Activated T-helper 9 cell treated with anti-CD3 and anti-CD28 coated beads, Interleukin-2, amount 50 U/mL, for 16 hours (primary cell): ENCODE data around the gene SPIN4.
A peak's percentile ranks its signal among the peaks of the same experiment; 100 is the strongest.
"Not testable (repeated sequence)": the region's sequence is repeated elsewhere in the genome, so short reads cannot be mapped to it uniquely, and the experiment has no call there.

ENCODE experiments used
- DNase-seq: peaks from one replicate; pipeline ENCODE4 v3.0.0-alpha.2; 2020; ENCODE audit warnings: low read depth

The SPIN4 gene

DNA sequence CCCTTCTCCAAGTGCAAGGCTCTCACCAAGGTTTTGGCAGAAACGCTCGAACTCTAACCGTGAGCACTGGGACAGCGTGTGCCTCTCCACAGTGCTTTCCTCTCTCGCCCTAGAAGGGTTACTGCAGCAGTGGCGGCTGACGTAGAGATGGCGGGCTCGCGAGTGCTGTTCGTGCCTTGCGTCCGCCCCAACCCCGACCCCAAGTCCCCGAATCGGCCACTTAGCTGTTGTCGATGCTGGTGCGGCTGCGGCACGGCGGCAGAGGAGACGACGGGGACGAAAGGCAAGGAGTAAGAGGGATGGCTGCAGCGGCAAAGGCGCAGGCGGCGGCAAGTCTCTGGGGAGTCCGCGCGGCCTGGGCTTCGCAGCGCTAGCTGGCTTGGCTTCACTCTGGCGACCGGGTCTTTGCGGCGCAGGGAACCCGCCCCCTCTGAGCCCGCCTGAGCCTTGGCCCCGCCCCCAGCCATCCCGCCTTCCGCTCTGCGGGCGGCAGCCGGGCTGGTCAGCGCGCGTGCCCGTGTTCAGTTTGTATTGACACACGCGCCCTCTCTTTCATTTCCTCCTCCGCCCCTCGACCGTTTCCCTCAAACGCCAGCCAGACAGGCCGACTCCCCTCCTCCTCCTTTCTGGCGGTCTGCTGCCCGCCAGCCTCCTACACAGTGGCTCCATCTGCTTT lies at the start of gene SPIN4:
Gene SPIN4, minus strand, starts transcription at position 392 of the 676 bp plus-strand sequence. CDS start 513 bp downstream, outside the sequence.
- DNase-seq: peak; percentile 38

DNA sequence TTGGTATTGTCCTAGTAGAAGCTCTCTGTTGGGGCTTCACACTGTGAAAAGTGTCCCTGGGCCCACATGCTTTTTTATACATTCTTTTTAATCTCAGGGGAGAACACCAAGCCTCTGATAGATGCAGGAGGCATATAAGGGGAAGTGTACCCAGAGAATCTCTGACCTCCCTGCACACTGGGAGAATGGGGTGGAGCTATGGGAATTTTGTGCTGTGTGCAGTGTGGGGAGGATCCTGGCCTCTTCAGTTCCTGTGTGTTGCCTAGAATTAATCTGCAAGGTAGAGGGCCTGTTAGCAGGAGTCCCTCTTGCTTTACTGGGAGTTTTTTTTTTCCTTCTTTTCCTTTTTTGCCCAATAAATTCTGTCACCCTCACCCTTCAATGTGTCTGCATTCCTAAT lies 49.2 kb upstream of the SPIN4 start:
- DNase-seq: no peak

DNA sequence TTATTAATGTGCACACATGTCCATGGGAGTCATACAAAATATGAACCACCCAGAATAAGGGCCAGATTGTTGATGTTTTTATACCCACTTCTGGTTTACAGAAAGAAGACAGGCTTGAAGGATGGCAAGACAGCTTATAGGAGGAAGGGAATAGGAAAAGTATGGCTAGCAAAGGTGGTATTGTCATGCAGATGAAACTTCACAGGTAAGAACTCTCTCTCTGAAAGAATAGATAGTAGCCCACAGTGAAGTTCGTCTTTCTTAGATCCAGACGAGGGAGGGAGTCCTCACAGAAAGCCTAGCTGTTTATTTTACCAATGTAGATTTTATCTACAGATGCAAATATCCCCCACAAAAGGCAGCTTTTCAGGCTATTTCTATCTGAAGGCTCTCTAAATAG lies 43.7 kb upstream of the SPIN4 start:
- DNase-seq: no peak

DNA sequence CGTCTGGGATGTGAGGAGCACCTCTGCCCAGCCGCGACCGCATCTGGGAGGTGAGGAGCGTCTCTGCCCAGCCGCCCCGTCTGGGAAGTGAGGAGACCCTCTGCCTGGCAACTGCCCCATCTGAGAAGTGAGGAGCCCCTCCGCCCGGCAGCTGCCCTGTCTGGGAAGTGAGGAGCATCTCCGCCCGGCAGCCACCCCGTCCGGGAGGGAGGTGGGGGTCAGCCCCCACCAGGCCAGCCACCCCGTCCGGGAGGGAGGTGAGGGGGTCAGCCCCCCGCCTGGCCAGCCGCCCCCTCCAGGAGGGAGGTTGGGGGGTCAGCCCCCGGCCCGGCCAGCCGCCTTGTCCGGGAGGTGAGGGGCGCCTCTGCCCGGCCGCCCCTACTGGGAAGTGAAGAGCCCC lies 42.0 kb upstream of the SPIN4 start:
- DNase-seq: not testable (repeated sequence)

DNA sequence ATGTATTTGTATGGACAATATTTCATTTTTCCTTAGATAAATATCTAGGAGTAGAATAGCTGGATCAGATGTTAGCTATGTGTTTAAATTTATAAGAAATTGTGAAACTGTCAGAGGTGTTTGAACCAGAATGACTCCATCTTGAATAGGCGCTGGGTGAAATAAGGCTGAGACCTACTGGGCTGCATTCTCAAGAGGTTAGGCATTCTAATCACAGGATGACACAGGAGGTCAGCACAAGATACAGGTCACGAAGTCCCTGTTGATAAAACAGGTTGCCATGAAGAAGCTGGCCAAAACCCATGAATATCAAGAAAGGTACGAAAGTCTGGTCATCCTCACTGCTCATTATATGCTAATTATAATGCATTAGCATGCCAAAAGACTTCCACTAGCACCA lies 36.3 kb upstream of the SPIN4 start:
- no peak for DNase-seq

DNA sequence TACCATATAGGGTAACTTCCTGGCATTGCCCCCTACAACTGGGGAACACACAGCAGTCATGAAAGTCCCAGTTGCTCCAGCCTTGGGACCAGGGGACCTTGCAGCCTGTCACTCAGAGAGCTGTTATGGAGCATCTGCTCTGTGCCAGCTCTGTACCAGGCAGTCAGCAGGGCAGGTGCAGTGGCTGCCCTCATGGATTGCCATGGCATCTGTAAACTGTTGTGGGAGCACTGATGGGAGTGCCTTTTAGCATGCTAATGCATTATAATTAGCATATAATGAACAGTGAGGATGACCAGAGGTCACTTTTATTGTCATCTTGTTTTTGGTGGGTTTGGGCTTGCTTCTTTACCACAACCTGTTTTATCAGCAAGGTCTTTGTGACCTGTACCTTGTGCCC lies 33.1 kb upstream of the SPIN4 start:
- not testable (repeated sequence) for DNase-seq

DNA sequence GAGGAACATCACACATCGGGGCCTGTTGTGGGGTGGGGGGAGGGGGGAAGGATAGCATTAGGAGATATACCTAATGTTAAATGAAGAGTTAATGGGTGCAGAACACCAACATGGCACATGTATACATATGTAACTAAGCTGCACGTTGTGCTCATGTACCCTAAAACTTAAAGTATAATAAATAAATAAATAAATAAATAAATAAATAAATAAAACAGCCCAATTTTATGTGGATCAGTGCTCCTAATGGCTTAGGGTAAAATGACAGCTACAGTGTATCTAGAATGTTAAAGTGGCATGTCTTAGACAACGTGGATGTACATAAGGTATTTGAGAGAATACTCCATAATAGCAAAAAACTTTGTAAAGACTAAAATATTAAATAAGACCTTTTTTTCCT lies 21.9 kb upstream of the SPIN4 start:
- not testable (repeated sequence) for DNase-seq

DNA sequence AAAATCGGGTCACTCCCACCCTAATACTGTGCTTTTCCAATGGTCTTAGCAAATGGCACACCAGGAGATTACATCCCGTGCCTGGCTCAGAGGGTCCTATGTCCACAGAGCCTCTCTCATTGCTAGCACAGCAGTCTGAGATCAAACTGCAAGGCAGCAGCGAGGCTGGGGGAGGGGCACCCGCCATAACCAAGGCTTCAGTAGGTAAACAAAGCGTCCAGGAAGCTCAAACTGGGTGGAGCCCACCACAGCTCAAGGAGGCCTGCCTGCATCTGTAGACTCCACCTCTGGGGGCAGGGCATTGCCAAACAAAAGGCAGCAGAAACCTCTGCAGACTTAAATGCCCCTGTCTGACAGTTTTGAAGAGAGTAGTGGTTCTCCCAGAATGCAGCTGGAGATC lies 16.6 kb upstream of the SPIN4 start:
- DNase-seq: not testable (repeated sequence)

DNA sequence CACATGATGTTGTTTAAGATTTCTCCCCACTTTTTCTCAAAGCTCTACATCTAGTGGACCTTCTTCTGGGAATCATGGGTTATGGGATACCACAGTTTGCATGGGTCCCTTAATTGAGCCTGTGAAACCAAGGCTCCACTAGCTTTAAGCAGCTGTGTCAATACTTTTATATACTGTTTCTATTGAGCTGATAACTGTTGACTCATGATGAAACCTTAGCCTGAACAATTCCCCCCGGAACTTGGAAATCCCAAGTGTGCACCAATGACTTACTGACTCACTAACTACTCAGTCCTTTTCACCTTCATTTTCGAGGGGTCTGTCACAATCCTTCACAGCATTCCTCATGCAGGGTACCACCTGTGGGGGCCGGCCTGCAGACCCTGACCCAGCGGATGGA lies 12.7 kb upstream of the SPIN4 start:
- DNase-seq: no peak

DNA sequence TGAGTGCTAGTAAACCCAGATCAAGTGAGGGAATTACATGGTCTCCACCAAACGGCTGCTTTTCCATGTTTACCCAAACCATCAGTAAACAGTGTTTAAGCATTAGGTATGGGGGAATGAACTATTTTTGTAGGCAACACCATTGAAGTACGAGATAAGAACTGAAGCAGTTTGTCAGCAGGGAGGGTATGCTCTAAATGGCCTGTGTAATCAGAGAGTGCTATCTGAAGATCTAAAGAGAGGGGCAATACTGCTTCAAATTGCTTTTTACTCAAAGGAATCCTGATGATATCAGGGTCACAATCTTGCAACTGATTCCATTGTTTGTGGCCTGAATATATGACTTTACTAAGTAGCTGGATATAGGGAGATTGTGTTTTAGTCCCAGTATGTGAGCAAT lies 10.4 kb upstream of the SPIN4 start:
- DNase-seq: no peak

DNA sequence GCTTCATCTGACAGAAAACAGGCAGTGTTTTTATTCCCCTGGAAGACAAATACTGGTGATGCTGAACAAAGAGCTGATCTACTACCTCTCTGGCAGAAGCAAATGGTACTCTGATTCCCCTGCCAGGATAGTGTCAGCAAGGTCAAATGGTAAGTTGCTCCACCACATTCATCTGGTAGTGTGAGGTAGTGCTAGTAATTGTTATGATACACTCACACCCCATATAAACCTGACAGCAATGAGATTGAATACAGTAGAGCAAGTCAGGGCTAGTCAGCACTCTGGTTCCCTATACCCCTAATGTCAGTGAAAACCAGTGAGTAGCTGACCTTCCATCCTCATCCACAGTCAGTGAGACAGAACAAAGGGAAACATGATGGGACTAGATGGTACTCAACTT lies 3.4 kb upstream of the SPIN4 start:
- no peak for DNase-seq

DNA sequence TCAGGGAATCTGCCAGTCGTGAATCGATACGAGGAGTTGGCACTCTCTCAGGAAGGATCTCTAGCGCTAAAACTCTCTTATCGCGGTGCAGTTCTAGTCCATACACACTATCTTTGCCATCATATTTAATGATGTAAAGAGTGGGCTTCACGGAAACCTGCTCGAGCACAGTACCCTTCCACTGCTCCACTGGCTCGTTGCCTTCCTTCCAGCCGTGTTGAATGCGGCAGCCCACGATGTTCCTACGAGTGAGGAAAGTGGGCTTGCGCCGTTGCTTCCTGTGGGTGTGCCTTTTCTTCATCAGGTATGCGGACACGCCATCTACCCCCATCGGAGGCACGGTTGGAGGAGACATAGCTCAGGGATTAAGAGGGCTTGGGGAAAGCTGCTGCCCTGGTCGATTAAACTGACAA lies 661 bp downstream of the SPIN4 start:
- no peak for DNase-seq

DNA sequence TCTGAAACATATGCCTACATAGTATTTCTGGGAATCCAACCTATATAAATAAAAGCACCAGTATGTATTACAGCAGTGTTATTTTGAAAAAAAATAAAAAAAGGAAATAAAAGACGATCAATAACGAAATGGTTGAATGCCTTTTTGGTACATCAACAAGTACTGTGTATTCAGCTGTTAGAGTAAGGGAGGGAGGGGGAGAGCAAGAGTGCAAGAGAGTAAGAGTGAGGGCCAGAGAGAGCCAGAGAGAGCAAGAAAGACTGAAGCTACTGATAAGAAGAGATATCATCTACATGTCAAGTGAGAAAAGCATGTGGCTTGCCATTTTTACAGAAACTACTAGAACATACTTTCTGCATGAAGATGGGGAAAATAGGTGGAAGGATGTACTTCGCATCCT lies 1.8 kb downstream of the SPIN4 start:
- no peak for DNase-seq

DNA sequence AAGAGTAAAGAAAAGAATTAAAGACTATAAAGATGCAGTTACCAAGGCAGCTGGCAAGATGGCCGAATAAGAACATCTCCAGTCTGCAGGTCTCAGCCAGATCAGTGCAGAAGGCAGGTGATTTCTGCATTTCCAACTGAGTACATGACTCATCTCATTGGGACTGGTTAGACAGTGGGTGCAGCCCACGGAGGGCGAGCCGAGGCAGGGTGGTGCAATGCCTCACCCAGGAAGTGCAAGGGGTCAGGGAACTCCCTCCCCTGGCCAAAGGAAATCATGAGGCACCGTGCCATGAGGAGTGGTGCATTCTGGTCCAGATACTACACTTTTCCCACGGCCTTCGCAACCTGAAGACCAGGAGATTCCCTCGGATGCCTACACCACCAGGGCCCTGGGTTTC lies 20.5 kb downstream of the SPIN4 start:
- DNase-seq: no peak

DNA sequence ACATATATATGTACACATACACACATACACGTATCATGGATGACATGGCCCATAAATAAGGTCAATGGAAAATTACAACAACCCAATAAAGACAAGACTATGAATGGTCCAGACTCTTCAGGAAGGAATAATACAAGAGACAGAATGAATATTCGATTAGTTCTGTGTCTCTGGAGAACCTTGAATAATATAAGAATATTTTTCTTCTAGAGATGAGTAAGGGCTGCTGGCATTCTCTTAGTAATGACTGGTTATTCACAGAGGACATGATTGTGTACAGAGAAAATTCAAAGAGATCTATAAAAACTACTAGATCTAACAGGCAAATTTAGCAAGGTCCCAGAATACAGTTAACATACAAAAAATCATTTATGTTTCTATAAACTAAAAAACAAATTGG lies 23.3 kb downstream of the SPIN4 start:
- no peak for DNase-seq

DNA sequence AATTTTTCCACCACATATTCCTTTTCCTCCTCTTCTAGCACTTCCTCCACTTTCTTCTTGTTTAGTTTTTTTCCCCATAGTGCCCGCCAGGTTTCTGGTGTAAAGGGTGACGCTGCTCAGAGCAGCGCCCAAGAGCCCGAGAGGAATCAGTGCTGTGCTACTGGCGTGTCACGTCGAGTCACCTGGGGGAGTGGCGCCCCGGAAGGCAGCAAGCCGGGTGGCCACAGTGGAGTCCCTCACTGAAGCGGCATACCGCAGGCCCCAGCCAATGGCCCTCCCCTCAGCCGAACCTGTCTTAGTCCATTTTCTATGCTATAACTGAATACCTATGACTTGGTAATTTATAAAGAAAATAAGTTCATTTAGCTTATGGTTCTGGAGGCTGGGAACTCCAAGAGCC lies 51.5 kb downstream of the SPIN4 start:
- no peak for DNase-seq
